Stimulated activated CD4-positive, alpha-beta T cell treated with anti-CD3 and anti-CD28 coated beads, Interleukin-1b, Interleukin-23, amount 100 ng/mL, for 1 hour (primary cell): ENCODE measurements around the gene DLG2.

Experiments
- DNase-seq, 2 donors: peaks; one replicate each; pipeline ENCODE4 v3.0.0-alpha.2; 2020; ENCODE audit warnings: low read depth in 2 of 2

DLG2 gene

DNA sequence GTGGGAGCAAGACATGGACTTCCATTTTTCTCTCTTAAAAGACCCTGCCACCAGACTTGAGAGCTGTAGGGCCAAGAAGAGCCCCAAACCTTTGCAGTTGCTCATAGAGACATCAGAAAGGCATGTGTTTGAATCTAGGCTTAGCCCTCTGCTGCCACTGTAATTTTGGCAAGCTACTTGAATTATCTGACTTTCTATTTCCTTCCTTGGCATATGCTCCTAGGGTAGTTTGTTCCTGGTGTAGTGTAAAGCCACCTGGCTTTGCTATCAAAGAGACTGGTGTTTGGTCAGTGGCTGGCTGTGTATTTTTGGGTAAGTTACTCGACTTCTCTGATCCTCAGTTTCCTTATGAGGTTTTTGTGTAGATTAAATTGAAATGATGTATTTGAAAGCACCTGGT, 2088.9 kb downstream of the DLG2 start:
- DNase-seq: no peak

DNA sequence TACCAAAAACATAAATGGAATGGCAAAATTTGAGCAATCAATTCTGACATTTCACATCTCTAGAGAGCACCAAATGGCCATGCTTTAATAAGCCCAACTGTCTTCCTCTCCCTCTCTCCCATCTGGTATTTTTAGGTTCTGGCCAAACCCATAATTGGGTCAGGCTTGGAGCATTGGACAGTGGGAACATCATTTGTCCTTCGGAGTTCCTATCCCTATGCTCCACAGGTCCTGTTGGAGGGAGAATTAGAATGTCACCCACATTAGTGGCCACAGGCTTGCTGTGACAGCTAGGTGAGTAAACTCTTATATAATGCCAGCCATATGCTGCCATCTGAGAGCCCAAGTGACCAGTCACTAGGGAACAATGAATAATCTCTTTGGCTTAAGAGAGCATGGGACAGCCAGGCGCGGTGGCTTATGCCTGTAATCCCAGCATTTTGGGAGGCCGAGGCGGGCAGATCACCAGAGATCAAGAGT, 2090.0 kb downstream of the DLG2 start:
- no peak for DNase-seq

DNA sequence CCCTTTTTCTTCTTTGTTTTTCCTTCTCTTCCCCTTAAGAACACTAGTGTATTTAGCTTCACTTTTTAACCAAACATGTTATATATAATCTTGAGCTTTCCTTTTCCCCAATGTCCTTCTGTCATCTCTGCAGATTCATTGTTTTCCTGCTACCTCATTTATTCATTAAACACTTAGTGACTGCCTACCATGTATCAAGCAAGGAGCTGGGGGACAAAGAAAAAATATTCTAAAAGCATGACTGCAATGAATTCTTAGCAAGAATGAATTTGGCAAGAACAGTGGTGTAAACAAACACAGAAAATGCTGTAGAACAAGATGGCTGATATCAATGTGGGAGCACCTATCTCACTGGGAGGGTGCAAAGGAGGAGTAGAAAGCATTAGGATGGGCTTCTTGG, 2094.0 kb downstream of the DLG2 start:
- no peak for DNase-seq

DNA sequence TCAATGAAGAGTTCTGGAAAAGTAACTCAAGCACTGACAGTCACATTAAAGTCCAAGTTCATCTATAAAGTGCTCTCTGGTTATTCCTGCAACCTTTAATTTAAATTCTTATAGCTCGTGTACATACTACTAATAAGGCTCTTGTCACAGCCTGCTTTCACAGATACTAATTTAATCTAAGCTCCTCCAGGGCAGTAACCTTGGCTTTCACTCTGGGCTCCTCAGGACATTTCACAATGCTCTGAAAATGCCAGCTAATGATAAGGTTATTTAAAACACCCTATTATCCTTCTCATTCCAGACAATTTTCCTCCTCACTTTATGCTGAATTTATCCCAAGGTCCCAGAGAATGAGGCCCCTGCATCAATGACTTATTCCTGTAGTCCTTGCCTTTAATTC, 2098.3 kb downstream of the DLG2 start:
- DNase-seq: no peak

DNA sequence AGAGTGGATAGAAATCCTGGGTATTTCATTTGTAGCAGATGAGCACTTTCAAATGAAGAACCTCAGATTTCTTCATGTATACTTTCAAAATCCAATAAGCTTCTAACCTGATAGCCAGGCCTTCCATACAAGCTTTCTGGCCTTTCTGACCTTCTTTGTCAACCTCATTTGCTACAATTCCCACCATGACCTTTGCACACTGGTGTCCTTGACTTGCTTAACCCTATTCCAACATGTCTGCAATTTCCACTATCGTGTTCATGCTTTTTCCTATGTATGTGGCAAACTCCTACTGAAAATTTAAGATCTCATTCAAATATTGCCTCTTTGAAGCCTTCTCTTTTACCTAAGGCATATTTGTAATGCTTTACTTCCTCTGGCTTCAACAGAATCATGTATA, 2098.9 kb downstream of the DLG2 start:
- DNase-seq: no peak

DNA sequence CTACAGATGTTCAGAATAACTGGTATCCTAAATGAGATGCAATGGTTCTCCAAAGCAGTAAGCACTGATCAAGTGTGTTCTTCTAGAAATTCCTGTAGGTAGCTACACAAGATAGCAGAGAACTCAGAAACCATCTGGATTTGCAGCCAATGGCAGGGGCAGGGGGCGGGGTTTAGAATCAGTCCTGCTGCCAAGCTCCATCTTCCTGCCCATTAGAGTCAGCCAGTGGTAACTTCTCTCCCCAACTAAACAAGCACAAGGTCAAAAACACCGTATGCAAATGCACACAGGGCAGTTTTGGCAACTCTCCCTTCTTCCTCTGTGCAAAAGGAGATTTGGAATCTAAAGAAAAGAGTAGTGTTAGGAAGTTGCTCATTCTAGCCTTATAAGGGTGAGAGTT, 2103.5 kb downstream of the DLG2 start:
- no peak for DNase-seq

DNA sequence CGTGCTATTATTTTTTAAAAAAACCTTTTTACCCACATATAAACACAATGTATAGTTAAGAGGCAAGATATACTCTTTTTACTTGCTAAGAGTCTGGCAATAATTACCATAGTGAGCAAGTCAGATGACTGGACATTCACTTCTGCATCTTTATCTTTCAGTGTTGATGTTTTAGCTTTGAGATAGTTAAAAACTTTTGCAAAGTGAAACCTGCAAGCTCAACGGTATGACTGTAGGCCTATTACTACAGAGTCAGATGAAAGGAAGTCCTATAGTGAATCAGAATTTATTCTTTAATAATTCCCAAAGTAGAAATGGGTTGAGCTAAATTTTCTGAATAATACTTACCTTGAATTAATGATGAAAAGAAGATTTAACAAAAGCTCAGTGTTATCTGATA, 2104.2 kb downstream of the DLG2 start:
- DNase-seq: no peak

DNA sequence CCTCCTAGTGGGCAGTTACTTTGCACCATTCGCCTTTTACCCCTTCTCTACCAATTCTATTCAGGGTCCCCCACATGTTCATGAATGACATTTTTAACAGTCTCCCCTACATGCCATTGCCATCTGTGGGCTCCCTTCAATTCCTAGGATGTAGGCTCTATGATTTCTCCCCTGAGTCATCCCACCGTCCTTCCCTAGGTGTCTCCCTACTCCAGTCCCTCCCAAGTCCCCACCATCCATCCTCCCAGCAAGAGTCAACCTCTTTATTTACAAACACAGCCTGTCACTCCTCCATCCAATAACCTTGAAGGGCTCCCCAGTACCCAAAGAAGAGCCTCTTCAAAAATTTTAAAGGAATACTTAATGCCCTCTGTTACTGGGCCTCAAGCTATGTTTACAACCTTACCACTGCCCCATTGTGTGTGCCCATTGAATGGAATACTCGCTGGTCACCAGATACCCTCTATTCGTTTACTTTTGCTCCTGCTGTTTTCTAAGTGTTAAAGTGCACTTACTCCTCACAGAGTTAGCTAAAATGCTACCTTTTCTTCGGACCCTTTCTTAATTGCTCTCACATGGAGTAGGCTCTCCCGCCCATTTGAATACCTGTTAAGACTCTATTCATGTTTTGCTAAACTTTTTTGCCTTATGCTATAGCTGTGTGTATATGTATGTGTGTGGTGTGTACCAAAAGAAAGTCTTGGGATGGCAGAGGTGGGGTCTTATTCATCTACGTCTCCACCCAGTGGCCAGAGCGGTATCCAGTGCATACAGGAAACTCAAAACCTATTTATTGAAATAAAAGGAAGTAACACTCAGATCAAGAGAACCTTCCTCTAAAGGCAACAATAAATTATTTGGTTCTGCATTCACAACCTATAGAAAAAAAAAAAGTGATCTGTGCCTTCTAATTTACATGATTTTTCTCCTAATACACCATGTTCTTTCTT, 2105.2 kb downstream of the DLG2 start:
- DNase-seq: no peak

DNA sequence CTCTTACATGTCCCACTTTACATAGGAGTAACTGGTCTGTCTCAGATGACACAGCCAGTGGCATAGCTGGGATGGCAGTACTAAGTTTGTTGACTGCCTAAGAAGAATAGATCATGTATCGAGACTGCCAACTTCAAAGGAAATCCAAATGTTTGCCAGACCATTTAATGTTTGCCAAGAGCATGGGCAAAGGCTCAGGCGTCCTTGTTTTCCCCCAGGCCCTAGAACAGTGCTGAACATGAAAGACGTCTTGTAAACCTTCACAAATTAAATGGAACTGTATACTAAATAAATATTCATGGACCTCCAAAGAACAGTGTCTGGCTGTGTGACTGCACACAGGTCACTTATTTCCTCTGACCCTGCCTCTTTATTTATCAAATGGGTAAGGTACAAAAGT, 2106.3 kb downstream of the DLG2 start:
- DNase-seq: no peak

DNA sequence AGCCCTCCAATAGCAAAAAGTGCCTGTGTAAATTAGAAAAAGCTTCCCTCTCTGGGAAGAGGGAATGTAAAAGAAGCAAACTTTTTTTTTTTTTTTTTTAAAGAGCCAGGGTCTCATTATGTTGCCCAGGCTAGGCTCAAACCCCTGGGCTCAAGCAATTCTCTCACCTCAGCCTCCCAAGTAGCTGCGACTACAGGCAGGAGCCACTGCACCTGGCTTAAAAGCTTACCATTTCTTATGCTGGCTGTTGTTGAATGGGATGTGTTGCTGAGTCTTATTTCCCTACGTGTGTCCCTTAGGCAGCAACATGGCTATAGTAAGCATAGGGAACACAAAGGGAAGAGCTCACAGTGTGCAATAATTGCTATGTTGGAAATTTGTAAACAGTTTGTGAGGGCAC, 2115.5 kb downstream of the DLG2 start:
- no peak for DNase-seq

DNA sequence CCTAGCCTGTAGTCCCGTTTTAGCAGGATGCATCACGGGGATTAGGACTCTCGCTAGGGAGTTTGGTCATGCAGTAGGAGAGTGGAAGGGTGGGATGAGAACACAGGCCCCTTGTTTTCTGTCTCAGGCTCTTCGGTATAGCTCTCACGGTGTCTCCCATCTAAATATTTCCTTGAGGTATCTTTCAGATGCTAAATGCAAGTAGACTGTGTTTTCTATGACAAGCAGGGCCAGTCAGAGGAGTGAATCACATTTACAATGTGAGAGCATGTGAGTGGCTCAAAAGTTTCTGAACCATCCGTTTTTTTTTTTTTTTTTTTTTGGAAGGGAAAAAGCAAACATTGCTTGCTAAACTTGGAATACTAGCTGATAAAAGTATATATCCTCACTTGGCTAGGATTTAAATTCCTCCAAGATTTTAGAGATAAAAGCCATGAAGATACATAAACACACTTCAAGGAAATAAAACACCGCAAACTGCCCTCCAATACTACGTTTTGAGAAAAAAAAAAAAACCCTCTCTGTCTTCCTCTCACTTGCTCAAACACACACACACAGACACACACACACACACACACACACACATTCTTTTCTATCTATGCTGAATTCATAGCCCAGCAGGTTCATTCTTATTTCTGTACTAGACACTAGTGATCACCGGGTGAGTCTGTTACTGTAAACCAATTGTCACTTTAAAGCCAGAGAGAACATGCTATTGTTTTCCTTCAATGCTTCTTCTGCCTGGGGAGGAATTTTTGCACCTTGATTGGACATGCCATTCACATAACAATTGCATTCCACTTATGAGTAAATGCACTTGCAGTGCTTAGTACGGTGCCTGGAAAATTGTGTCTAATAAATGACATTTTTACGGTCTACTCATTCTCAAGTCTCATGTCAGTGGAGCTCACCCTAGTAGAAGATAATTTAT, 2116.3 kb downstream of the DLG2 start:
- no peak for DNase-seq

DNA sequence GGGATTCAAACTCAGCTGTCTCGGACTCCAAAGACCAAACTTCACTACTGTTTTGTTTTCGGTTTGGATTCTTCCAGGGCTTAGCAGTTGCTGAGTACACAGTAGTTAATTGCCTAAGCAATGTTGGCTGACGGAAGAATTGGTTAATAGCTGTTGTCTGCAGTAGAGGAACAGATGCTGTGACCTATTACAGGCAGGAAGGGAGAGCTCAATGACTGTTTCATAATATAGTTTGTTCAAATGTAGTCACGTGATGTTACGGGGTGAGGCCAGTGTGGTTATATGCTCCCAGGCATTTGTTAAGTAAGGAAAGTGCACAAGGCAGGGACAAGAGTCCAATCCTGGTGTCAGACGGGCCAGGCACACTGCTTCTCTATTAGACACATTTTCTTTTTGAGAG, 2118.3 kb downstream of the DLG2 start:
- DNase-seq: no peak

DNA sequence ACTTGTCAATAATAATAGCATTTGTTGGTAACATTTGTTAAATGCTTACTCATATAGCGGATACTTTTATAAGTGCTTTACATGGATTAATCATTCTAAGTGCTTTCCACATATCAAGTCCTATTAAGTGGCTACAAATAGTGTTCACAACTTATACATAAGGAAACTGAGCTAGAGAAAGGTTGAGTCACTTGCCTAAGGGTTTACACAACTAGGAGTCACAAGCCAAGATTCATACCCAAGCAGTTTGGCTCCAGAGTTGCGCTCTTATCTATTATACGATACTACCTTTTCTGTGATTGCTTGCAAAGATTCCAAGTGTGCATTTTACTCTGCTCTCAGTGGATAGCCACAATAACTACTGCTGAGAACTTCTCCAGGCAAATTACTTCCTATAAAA, 2125.1 kb downstream of the DLG2 start:
- DNase-seq: no peak

DNA sequence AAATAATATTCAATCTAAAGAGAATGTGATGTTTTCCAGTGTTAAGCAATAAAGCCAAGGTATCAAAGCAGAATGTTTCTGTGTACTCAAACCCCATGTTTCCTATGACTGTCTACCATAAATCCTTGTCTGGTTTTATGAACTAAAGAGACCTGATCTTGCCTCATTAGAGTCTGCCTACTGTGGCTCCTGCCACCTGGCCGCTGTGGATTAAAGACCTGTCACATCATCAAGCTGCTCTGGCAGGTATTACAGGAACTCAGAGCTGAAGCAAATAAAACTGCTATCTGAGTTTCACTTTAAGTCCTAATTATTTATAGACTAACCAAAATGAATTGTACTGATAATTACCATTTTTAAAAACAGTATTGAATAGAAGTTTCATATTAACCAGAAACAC, 2133.2 kb downstream of the DLG2 start:
- no peak for DNase-seq

DNA sequence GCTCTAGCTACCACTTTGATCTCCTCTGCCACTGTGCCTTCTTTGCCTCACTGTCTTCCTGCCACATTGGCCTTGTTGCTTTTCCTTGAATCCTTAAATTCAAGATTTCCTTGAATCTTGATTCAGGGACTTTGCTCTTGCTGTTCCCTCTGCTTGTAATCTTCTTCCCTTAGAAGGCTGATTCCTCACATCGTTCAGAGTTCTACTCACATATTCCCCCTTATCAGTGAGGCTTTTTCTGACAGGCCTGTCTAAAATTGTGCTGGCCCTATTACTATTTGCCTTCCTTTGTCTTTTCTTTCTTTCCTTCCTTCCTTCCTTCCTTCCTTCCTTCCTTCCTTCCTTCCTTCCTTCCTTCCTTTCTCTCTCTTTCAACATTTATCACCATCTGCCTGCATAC, 2134.1 kb downstream of the DLG2 start:
- DNase-seq: no peak

DNA sequence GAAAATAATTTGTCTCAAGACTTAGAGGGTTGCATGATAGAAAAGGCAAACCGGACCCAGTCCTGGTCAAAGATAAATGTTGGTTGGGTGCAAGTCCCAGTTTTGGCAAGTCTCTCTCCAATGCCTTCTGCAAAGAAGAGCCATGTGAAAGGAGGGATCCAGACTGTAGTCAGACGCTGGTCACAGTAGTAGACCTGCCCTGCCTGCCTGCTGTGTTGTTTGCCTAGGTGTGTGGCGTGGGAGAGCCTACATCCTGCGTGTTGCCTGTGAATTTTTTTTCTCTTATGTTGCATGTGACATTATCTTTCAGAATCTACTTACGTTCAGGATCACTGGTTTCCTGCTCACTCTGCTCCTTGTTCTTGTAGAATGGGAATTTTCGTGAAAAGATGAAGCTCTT, 2143.3 kb downstream of the DLG2 start:
- no peak for DNase-seq

DNA sequence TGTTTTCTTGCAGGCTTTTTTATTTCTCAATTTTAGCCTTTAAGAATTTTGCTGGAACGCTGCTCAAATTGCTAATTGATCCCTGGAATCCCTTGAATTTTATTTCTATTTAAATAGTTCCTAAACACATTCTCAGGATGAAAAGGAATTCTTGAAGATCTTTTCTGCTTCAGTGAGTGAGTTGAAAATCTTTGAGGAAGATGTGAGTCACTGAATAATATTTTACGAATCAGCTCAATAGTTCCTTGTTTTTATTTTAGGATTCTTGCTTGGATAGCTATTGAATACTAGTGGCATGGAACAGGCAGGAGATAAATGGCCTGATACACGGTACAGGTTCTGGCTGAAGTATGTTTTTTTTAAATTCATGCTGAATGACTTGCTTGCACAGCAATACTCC, 2146.3 kb downstream of the DLG2 start:
- DNase-seq: no peak

DNA sequence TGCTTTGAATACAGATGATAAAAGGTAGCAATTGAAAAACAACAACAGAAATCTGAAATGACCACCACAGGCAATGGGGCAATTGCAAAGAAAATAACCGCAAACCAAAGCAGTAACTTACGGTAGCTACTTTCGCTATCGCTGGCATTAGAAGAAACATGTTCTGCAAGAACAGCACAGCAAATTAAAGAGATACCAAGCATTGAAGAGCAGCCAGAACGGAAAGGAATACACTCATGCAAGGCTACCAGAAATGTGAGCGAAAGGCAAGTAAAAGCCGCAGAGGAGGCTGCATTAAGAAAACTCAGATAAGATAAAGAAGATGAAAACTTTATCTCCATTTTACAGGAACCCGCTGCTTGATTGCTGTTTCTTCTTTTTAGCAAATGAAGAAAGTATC, 2146.9 kb downstream of the DLG2 start:
- DNase-seq: no peak

DNA sequence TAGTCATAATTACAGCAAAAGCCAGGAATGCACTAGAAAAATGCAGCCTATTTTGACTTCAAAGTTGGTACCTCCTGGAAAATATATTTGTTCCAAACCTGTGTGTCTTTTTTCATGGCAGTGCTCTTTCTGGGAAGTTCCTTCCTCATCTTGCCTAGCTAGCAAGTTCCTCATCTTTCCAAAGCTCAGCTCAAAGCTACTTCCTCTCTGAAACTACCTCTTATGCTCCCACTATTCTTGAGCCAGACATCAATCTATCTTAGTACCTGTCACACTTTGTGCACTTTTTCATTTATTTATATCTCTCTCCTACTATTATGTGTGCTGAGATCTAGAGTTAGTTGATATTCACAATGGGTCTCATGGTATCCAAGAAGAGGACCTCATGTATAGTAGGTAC, 2149.4 kb downstream of the DLG2 start:
- DNase-seq: no peak

DNA sequence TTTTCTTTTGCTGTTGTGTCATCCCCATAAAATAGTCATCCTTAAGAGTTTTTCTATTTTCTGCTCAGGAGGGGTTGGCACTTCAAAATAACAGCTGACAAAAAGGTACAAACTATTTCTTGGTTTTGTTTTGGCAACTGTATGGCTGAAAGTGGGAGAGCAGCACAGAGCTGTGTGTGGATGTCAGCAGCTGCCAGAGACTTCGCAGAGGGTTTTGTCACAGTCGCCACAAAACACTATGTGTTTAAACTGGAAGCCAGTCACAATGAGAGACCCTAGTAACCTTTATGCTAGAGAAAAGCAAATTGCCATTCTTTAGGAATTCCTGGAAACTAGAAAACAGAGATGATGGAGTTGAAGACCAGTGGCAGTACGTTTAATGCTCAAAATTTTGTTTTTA, 2151.4 kb downstream of the DLG2 start:
- no peak for DNase-seq

DNA sequence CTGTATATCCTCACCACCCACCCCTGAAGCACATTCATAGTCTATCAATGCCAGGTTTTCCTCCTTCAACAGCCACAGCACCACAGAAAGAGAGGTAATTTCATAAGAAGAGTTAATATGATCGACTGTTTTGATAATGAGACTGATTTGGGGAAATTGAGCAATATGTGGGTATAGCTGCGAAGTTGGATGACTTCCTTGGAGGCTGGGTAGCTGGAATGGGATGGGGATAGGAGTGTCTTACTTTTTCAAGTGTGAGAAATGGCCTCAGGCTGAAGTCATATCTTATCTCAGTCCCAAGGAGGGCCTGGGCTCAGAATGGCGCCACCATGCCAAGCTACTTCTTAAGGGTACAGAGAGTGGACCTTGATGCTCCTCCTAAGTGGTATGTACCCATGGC, 2153.4 kb downstream of the DLG2 start:
- no peak for DNase-seq

DNA sequence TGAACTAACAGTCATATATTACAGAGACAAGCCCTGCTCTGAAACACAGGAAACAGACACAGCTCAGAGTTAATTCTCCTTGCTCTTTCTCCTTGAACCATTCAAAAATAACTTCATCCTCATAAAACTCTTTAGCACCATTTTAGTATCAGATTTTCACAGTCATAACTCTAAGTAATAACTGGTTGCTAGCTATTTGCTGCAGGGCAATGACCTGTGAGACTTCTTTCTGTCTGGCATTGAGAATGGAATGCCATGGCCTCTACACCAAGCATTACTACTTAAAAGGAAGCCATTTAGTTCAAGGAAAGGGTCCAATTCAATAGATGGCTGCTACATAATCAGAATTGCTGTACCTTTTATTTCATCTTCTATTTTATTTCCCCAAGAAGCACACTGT, 2154.3 kb downstream of the DLG2 start:
- no peak for DNase-seq
